Stomach smooth muscle (tissue), 2 donors: Measurements from ENCODE around the gene PKHD1.

Source experiments
- H3K27ac ChIP-seq: one replicate; pipeline ENCODE4 v1.7.0; 2013; ENCODE audit warnings: mild to moderate bottlenecking, low read length, inconsistent platforms
- H3K27me3 ChIP-seq, 2 donors: one replicate each; pipeline ENCODE4 v1.7.0; 2013; ENCODE audit warnings: low read length in 2 of 2; ENCODE audit not compliant: insufficient read depth in 2 of 2, control insufficient read depth in 1 of 2
- H3K36me3 ChIP-seq, 2 donors: one replicate each; pipeline ENCODE4 v1.7.0; 2013; ENCODE audit warnings: low read length in 2 of 2; ENCODE audit not compliant: control insufficient read depth in 2 of 2, insufficient read depth in 2 of 2
- H3K4me1 ChIP-seq: one replicate; pipeline ENCODE4 v1.7.0; 2013; ENCODE audit warnings: low read length; ENCODE audit not compliant: control insufficient read depth, insufficient read depth
- H3K4me3 ChIP-seq, 2 donors: one replicate each; pipeline ENCODE4 v1.7.0; 2013; ENCODE audit warnings: low read length in 2 of 2
- H3K9ac ChIP-seq, 2 donors: one replicate each; pipeline ENCODE4 v1.7.0; 2013; ENCODE audit warnings: low read length in 2 of 2, mild to moderate bottlenecking in 1 of 2
- H3K9me3 ChIP-seq, 2 donors: one replicate each; pipeline ENCODE4 v1.7.0; 2013; ENCODE audit warnings: low read length in 2 of 2; ENCODE audit not compliant: control insufficient read depth in 2 of 2
- donor health status: healthy.
- donor health status: Pancreatic carcinoma.

The PKHD1 gene

GRCh38 chr6:51842061-51842803 is 245.2 kb downstream of the PKHD1 start:
- Histone ChIP-seq H3K4me1 (no peaks in the 10 kb centered on the region), H3K9me3 (no peaks in the 10 kb centered on the region), H3K27me3 (no peaks in the 10 kb centered on the region), H3K27ac (no peak overlapping the region), H3K4me3 (no peak overlapping the region), H3K36me3 (no peaks in the 10 kb centered on the region), H3K9ac (no peak overlapping the region)

DNA sequence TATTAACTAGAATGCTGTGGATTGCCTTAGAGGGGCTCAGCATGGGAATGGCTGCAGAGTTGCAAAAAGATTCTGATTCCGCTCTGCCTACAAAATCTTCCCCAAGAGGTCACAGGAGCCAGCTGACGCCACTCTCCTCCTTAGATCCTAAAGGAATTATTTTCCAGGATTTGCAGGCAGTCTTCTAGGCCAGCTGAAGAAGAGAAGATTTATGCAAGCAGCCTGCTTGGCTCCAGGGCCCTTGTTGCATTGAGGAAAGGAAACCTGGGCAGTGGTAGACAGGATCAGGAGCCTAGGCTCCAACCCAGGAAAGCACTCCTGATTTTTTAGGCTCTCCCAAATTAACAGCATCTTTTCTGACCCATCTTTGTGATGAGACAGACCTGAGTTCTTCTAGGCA is 245.8 kb downstream of the PKHD1 start:
- Histone ChIP-seq H3K9ac (no peak overlapping the region), H3K36me3 (no peaks in the 10 kb centered on the region), H3K27me3 (no peaks in the 10 kb centered on the region), H3K9me3 (no peaks in the 10 kb centered on the region), H3K27ac (no peak overlapping the region), H3K4me1 (no peaks in the 10 kb centered on the region), H3K4me3 (no peak overlapping the region)

- H3K27ac ChIP-seq, result no peak overlapping the region
- no peak overlapping the region for H3K4me3 ChIP-seq
- no peaks in the 10 kb centered on the region for H3K36me3 ChIP-seq
- H3K9ac ChIP-seq, result no peak overlapping the region
- H3K4me1 ChIP-seq, result no peaks in the 10 kb centered on the region
- H3K27me3 ChIP-seq, result no peaks in the 10 kb centered on the region
- H3K9me3 ChIP-seq, result no peaks in the 10 kb centered on the region
These were observed 247.6 kb downstream of the PKHD1 start for GRCh38 chr6:51839726-51840374.

DNA sequence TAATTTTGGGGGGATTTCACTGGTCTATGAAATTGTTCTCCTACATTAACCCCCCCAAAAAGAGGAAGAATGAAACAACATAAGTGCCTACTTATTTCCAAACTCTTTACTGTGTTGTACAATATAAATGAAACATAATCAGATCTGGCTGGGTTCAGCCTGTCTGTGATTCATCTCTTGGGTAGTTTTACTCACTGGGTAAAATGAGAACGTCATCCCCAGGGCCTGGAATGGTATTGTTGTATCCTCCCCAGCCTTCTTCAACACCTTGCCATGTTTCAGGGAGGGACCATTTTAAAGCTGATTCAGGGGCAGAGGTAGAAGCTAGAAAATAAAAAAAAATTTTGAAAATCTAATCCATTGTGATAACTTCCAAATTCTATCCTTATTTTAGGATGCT is 256.7 kb downstream of the PKHD1 start:
- Histone ChIP-seq H3K27ac (no peak overlapping the region), H3K9me3 (no peaks in the 10 kb centered on the region), H3K36me3 (no peaks in the 10 kb centered on the region), H3K4me3 (no peak overlapping the region), H3K9ac (no peak overlapping the region), H3K4me1 (no peaks in the 10 kb centered on the region), H3K27me3 (no peaks in the 10 kb centered on the region)

GRCh38 chr6:51827580-51827979 is 259.8 kb downstream of the PKHD1 start:
- Histone ChIP-seq H3K27me3 (no peaks in the 10 kb centered on the region), H3K27ac (no peak overlapping the region), H3K9ac (no peak overlapping the region), H3K36me3 (no peaks in the 10 kb centered on the region), H3K4me1 (no peaks in the 10 kb centered on the region), H3K4me3 (no peak overlapping the region), H3K9me3 (no peaks in the 10 kb centered on the region)

- no peaks in the 10 kb centered on the region for H3K36me3 ChIP-seq
- H3K4me3 ChIP-seq, result no peak overlapping the region
- no peaks in the 10 kb centered on the region for H3K9me3 ChIP-seq
- no peak overlapping the region for H3K27ac ChIP-seq
- no peaks in the 10 kb centered on the region for H3K4me1 ChIP-seq
- no peak overlapping the region for H3K9ac ChIP-seq
- H3K27me3 ChIP-seq, result no peaks in the 10 kb centered on the region
These were observed 262.5 kb downstream of the PKHD1 start for GRCh38 chr6:51824940-51825339.

- H3K27me3 ChIP-seq, result no peaks in the 10 kb centered on the region
- no peaks in the 10 kb centered on the region for H3K36me3 ChIP-seq
- H3K4me1 ChIP-seq, result no peaks in the 10 kb centered on the region
- H3K9ac ChIP-seq, result no peak overlapping the region
- H3K27ac ChIP-seq, result no peak overlapping the region
- no peaks in the 10 kb centered on the region for H3K9me3 ChIP-seq
- no peak overlapping the region for H3K4me3 ChIP-seq
These were observed 266.9 kb downstream of the PKHD1 start for GRCh38 chr6:51820555-51820954.

DNA sequence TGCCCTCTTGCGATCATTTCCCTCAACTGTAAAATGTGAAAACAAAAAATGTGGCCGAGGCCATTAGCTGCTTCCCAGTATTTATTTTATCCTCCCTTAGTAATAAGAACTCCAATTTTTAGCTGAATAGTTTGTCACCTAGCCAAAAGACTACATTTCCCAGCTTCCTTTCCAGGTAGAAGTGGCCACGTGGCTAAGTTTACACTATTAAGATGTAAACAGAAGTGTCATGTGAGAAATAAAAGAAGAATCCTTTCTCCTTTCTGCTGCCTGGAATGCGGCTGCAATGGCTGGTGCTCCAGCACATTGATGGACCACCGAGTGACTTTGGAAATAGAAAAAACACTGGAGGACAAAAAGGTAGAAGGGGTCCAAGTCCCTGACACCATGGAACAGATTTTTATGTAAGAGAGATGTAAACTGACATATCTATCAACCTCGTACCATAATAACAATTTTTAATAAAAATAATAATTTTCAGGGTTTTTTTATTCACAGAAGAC is 268.8 kb downstream of the PKHD1 start:
- no peak overlapping the region for H3K9ac ChIP-seq
- no peaks in the 10 kb centered on the region for H3K9me3 ChIP-seq
- no peak overlapping the region for H3K4me3 ChIP-seq
- no peaks in the 10 kb centered on the region for H3K4me1 ChIP-seq
- no peaks in the 10 kb centered on the region for H3K36me3 ChIP-seq
- no peak overlapping the region for H3K27ac ChIP-seq
- no peaks in the 10 kb centered on the region for H3K27me3 ChIP-seq

DNA sequence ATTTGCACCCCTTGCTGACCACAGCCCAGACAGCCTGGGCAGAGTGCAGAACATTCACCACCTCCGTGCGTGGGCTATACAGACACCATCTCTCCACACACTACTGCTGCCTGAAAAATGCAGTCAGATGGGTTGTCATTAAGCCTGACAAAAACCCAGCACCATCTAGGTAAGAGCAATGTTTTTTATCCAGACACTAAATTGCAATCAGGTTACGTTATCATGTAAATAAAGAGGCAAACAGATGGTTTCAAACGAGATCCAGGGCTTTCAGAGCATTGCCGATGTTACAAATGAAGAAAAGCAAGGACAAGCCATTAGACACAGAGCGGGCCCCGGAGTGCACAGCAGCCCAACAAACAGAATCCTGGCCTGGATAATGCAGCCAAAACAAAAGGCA is 269.6 kb downstream of the PKHD1 start:
- Histone ChIP-seq H3K4me1 (no peaks in the 10 kb centered on the region), H3K27me3 (no peaks in the 10 kb centered on the region), H3K27ac (no peak overlapping the region), H3K36me3 (no peaks in the 10 kb centered on the region), H3K9ac (no peak overlapping the region), H3K9me3 (no peaks in the 10 kb centered on the region), H3K4me3 (no peak overlapping the region)

DNA sequence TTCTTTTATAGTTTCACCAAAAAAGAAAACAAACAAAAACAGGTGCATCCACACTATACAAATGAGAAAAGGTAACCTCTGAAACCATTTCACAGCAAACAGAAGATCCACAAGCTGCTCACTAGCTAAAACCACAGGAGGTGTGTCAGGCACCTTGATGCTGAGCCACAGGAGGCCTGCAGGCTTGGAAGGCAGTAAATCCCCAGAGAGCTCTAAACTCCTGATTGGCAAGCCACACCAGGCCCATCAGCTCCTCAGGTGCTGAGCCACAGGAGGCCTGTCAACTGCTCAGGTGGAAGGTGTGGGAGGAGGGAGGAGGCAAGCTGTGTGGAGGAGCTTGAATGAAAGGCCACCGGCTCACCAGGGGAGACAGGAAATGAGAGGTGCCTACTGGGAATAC is 273.0 kb downstream of the PKHD1 start:
- Histone ChIP-seq H3K27me3 (no peaks in the 10 kb centered on the region), H3K9me3 (no peaks in the 10 kb centered on the region), H3K9ac (no peak overlapping the region), H3K4me3 (no peak overlapping the region), H3K4me1 (no peaks in the 10 kb centered on the region), H3K27ac (no peak overlapping the region), H3K36me3 (no peaks in the 10 kb centered on the region)

GRCh38 chr6:51813904-51814303 is 273.5 kb downstream of the PKHD1 start:
- Histone ChIP-seq H3K27ac (no peak overlapping the region), H3K4me3 (no peak overlapping the region), H3K36me3 (no peaks in the 10 kb centered on the region), H3K4me1 (no peaks in the 10 kb centered on the region), H3K9me3 (no peaks in the 10 kb centered on the region), H3K27me3 (no peaks in the 10 kb centered on the region), H3K9ac (no peak overlapping the region)
